ENCODE measurements around the gene FZD7.

GRCh38 chr2:202056611-202057010, 23.0 kb downstream of the FZD7 start:
- TF ChIP-seq, protein P1, sequence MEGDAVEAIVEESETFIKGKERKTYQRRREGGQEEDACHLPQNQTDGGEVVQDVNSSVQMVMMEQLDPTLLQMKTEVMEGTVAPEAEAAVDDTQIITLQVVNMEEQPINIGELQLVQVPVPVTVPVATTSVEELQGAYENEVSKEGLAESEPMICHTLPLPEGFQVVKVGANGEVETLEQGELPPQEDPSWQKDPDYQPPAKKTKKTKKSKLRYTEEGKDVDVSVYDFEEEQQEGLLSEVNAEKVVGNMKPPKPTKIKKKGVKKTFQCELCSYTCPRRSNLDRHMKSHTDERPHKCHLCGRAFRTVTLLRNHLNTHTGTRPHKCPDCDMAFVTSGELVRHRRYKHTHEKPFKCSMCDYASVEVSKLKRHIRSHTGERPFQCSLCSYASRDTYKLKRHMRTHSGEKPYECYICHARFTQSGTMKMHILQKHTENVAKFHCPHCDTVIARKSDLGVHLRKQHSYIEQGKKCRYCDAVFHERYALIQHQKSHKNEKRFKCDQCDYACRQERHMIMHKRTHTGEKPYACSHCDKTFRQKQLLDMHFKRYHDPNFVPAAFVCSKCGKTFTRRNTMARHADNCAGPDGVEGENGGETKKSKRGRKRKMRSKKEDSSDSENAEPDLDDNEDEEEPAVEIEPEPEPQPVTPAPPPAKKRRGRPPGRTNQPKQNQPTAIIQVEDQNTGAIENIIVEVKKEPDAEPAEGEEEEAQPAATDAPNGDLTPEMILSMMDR (IDR thresholded peaks at IDR 0.05), result peak; percentile 14 to 29 (median 19)
- no peak for TF ChIP-seq POLR2A (IDR thresholded peaks at IDR 0.05)

Measured in right lobe of liver (tissue), 4 donors.